GM21786 (cell line): ENCODE data around the gene MTF1.
"Not testable (repeated sequence)": the region's sequence is repeated elsewhere in the genome, so short reads cannot be mapped to it uniquely, and the experiment has no call there.

Experiments
- ATAC-seq: cut with Tn5 transposase; IDR thresholded peaks from one replicate; pipeline ENCODE4 v1.9.1; 2021; ENCODE audit not compliant: unreplicated experiment

The MTF1 gene

GRCh38 chr1:37859507-37860345 lies at the start of gene MTF1:
TSS of gene MTF1 (minus strand) at chr1:37859592. CDS start at chr1:37857658, 1,934 bp downstream.
- peak; percentile 94 for ATAC-seq

GRCh38 chr1:37908531-37908930 lies 49.1 kb upstream of the MTF1 start:
- not testable (repeated sequence) for ATAC-seq

- not testable (repeated sequence) for ATAC-seq
Observed at GRCh38 chr1:37907416-37908125, 48.2 kb upstream of the MTF1 start.

- not testable (repeated sequence) for ATAC-seq
Observed at GRCh38 chr1:37906591-37906990, 47.2 kb upstream of the MTF1 start.

GRCh38 chr1:37905727-37906126 lies 46.3 kb upstream of the MTF1 start:
- ATAC-seq, result no peak

GRCh38 chr1:37903921-37904320 lies 44.5 kb upstream of the MTF1 start:
- ATAC-seq, result not testable (repeated sequence)

GRCh38 chr1:37902983-37903382 lies 43.6 kb upstream of the MTF1 start:
- no peak for ATAC-seq

GRCh38 chr1:37901893-37902225 lies 42.5 kb upstream of the MTF1 start:
- ATAC-seq, result no peak

GRCh38 chr1:37901191-37901892 lies 42.0 kb upstream of the MTF1 start:
- ATAC-seq, result no peak

GRCh38 chr1:37897563-37897962 lies 38.2 kb upstream of the MTF1 start:
- ATAC-seq, result not testable (repeated sequence)

- no peak for ATAC-seq
Observed at GRCh38 chr1:37893673-37894072, 34.3 kb upstream of the MTF1 start.

- ATAC-seq, result no peak
Observed at GRCh38 chr1:37892151-37893047, 33.0 kb upstream of the MTF1 start.

- ATAC-seq, result no peak
Observed at GRCh38 chr1:37890378-37891014, 31.1 kb upstream of the MTF1 start.

- ATAC-seq, result no peak
Observed at GRCh38 chr1:37888022-37888700, 28.8 kb upstream of the MTF1 start.

- no peak for ATAC-seq
Observed at GRCh38 chr1:37884145-37884544, 24.8 kb upstream of the MTF1 start.

- ATAC-seq, result no peak
Observed at GRCh38 chr1:37883671-37884070, 24.3 kb upstream of the MTF1 start.

- no peak for ATAC-seq
Observed at GRCh38 chr1:37879865-37880264, 20.5 kb upstream of the MTF1 start.

GRCh38 chr1:37878071-37878470 lies 18.7 kb upstream of the MTF1 start:
- ATAC-seq, result no peak

- no peak for ATAC-seq
Observed at GRCh38 chr1:37875833-37876232, 16.4 kb upstream of the MTF1 start.

- ATAC-seq, result no peak
Observed at GRCh38 chr1:37872692-37873091, 13.3 kb upstream of the MTF1 start.
